Measurements from ENCODE around the gene FRAT2.

Gene FRAT2

GRCh38 chr10:97334370-97335175, at the start of gene FRAT2:
Gene FRAT2 (minus strand): TSS chr10:97334729. CDS start chr10:97334572, 157 bp downstream.
- DNase-seq, result peak; percentile 85

DNA sequence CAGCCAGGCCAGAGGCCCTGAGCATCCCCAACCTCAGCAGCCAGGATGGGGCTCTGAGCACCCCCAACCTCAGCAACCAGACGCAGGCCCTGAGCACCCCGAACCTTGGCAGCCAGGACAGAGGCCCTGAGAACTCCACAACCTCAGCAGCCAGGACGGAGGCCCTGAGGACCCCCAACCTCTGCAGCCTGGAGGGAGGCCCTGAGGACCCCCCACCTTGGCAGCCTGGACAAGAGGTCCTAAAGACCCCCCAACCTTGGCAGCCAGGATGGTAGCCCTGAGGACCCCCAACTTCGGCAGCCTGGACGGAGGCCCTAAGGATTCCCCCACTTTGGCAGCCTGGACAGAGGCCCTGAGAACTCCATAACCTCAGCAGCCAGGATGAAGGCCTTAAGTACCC, 49.6 kb upstream of the FRAT2 start:
- DNase-seq, result no peak

- no peak for DNase-seq
These were observed 48.6 kb upstream of the FRAT2 start for GRCh38 chr10:97383159-97383558.

DNA sequence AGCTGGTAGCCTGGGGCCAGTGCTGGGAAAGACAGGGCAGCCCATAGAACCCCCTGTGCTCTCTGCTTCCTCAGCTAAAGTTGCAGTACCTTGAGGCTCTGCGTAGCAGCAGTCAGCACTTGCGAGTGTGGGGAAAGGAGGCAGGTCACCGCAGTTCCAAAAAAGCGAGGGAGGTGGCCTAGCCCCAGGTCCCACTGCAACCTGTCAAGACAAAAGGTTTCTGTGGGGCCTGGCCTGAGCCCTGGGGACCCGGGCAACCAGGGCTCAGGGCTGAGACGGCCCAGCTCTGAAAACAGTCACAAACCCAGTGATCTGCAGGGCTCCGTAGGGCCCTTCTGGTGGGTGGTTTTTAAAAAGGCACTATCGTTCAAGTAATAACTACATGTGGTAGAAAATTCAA, 47.1 kb upstream of the FRAT2 start:
- no peak for DNase-seq

DNA sequence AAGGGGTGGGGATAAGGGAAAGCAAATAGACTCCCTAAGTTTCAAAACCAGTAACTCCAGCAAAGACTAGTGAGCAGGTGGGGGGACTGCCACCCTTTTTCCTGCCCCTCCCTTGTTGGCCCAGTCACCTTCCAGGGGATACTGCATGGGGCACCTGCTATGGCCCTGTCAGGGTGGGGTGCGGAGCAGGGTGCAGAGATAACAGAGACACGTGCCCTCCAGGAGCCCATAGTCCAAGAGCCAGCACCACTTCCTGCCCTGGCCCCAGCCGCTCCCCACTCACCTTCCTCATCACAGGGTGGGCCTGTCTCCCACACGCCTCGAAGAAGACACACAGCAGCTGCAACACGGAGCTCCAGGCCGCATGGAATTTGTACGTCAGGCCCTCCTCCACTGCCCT, 46.0 kb upstream of the FRAT2 start:
- DNase-seq, result no peak

DNA sequence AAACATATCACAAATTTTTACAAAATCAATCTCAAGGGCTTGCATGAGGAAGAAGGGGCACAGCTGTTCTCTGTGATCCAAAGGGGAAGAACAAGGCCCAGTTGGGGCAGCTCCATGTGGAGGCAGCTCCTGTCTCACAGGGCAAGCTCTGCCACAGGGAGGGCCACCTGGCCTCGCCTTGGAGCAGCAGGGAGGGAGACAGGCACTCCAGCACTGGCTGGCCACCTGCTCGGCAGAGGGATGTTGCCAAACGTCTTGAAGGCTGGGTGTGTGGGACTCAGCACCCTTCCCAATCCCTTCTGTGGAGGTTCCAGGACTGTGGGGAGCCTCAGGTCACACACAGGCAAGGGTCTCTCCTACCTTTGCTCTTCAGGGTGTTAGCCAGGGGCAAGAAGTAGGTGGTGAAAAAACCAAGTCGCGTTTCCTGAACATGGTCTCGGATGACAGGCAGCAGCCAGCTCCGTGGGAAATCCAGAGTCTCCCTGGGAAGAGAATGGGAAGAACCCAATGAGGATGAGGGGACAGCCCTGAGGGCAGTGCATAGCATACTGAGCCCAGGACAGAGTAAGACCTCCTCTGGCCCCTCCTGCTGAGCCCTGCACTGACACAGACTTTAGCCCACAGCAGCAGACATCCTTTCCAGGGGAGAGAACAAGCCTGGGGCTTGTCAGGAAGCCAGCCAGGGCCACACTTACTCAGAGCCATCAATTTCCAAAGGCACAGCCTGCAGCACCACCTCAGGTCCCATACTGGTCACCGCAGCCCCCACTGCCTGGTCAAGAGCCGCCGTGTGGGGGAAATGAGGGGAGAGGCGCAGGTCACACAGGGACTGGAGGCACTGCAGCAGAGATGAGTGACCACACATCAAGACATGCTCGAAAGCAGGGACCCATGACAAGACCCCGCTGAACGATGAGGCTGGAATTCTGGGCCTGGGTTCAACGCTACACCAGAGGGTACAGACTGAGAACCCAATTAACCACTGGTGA, 44.7 kb upstream of the FRAT2 start:
- no peak for DNase-seq

GRCh38 chr10:97376413-97376812, 41.9 kb upstream of the FRAT2 start:
- no peak for DNase-seq

- no peak for DNase-seq
These were observed 38.9 kb upstream of the FRAT2 start for GRCh38 chr10:97373456-97373855.

GRCh38 chr10:97372233-97372875, 37.8 kb upstream of the FRAT2 start:
- DNase-seq, result no peak

GRCh38 chr10:97371696-97372095, 37.2 kb upstream of the FRAT2 start:
- no peak for DNase-seq

DNA sequence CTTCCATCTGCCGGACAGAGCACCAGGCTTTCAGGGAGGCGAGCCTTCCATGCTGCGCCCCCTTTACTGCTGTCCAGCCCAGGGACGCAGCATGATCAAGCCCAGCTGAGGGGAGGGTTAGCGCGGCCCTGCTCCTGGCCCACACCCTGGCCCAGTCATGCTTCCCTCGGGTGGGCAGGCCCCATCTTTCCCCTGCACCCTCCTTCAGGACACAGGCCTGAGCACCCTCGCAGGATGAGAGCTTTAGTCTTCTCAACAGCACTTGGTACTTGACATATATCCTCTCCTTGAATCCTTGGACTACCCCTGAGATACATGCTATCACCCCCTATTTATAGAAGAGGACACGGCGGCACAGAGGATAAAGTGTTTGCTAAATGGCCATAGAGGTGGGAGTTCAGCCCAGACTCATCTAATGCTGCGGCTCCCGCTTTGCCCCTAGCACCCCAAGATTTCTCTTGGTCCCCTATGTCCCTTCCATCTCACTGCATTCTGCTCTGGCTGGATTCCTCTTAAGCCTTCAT, 32.7 kb upstream of the FRAT2 start:
- no peak for DNase-seq

DNA sequence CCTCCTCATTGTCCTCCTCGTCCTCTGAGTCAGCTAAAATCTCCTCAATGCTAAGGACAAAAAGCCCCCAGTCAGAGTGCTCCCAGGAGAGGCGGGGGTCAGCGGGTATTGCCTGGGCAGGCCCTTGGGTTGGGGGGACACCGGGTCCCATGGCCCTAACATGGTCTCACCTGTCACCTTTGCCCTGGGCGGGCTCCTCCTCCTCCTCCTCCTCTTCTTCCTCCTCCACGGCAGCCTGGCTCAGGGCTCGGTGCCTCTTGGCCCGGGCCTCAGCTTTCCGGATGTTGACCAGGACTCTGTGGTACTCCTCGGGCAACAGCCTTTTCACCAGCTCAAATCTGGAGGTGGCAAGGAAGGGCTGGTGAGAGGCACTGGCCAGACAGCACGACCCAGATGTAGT, 32.0 kb upstream of the FRAT2 start:
- no peak for DNase-seq

DNA sequence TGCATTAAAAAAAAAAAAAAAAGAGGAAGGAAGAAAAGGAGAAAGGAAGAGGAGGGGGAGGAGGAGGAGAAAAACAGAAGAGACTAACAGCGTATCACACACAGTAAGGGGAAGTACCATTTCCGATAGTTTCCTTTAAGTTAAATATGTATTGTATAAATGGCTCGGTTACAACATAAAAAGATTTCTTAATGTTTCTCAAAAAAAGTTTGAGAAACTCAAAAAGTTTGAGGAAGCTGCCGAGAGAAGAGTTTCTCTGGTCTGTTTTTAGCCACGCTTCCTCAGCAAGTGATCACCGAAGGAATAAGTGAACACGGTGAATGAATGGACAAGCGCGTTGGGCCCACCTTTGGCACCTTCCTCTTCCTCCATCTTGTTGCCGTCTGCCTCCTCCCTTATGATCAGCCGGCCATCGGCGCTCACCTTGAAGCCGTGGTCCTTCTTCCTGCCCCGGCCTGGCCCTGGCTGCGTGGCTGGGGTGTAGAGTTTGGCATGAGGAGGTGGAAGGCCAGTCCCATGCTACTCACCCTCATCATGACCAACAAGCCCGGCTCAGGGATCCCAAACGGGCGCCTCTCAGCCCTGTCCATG, 31.3 kb upstream of the FRAT2 start:
- DNase-seq, result no peak

DNA sequence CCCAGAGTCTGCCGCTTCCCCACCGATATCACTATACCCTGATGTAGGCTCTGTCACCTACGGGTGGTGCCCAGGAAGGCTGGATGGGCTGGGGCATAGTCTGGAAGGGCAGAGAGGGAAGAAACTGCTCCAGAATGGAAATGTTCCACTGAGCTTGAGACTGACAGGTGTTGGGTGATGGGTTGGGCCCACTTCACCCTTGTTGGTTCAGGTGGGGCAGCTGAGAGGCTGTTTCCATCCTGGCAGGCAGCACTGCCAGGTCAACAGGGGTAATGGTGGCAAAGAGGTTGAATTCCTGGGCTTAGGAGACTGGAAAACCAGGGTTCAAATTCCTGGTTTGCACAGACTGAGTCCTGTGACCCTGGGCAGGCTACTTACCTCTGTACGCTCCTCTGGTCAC, 28.5 kb upstream of the FRAT2 start:
- no peak for DNase-seq

DNA sequence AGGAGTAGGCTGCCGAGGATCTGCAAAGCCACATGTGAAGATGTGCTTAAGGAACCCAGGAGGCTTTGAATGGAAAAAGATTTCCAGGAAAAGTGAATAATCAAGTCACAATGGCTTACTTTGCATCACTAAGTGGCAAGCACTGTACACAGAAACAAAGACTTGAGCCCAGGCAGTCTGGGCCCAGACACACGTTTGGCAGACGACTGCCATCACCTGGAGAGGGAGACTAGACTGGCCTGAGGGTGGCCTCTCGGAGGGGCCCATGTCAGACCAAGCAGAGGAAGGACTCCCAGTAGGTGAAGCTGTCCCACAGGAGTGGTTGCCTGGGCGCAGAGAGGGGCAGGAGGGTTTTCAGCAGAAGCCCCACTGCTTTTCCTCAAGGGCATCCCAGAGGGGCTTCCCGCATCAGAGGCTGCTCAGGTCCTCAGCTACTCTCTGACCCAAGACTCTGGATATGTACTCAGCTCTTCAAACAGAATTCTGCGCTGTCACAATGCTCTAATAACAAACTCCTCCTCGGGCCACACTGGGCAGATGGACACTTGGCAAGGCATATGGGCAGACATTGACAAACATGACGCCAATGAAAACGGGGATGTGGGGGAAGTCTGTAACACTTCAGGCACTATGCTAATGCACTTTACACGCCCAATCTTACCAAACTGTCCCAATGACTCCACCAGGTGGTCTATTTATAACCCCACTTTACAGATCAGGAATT, 27.9 kb upstream of the FRAT2 start:
- no peak for DNase-seq

DNA sequence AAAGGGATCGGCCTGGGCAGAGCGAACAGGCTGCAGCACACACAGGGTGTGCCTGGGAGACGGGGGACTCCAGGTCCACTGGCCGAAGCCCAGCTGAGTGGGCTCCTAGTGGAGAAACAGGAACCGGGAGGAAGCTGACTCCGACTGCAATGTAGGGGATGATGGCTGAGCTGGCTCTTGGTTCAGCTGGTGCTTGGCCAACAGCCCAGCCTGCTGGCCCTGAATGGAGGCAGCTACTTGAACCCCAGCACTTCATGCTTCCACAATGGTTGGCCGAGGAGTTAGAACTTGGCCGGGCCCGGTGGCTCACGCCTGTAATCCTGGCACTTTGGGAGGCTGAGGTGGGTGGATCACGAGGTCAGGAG, 27.0 kb upstream of the FRAT2 start:
- DNase-seq, result no peak

DNA sequence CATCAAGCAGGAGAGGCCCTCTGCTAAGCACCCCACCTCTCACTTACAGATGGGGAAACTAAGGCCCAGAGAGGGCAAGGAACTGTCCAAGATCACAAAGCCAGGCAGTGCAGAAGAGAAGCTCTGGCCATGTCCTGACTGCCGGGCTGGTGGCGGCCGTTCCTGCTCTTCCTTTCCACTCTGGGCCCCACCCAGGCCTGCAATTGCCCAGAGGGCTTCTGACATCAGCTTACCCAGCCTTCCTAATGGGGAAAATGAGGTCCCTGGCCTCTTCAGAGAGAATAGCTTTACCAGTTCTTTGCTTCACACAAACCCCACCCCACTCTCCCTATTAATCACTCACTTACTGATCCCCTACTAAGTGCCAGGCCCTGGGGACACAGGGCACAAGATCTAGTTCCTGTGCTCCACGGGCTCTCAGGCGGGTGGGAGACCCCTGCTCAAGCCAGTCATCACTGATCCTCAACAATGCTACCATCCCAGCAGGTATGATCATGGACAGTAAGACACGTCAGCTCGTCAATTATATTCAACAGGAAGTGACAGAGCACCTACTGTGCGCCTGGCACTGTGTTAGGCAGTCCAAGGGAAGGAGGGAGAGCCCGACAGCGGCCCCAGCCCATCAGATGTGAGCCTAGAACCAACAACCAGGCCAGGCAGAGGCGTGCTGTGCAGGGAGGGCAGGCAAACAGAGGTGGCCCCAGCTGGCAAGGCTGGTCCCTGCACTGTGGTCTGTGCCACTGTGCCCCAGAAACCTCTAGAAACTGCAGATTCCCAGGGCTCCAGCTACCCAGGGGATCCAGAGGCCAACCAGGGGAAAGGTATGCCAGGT, 26.4 kb upstream of the FRAT2 start:
- DNase-seq, result no peak

DNA sequence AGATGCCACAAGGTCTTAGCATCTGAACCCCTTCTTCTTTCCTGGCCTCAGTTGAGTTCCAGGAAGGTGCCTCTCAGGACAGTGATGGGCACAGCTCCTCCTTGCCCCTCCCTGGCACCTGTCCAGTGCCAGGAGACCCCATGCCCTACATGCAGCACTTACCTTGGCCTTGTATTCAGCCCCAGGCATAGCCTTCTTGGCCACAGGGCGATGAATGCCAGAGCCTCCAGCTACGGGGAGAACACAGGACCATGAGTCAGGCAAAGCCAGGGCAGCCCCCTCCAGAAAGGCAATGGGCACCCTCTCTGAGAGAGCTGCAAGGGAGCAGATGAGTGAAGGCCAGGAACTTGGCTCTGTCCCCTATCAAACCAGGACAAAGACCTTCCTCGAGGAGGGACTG, 24.3 kb upstream of the FRAT2 start:
- no peak for DNase-seq

DNA sequence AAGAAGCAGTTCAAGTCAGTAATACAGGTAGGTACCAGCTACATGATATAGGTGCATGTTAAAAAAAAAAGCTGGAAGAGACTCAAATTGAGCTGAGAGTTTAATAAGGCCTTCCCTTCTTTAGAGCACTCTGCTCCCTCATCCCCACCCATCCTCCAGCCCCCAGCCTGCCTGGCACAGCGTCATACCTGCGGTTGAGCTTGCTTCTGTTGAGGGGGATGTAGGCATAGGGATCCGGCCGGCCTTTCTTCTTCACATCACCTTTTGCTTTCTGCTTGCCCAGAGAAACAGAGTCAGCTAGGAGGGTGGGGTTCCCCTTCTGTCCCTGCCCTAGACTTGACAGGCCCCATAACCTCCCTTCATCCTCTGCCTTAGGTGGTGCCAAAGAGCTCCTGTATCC, 23.8 kb upstream of the FRAT2 start:
- DNase-seq, result no peak

DNA sequence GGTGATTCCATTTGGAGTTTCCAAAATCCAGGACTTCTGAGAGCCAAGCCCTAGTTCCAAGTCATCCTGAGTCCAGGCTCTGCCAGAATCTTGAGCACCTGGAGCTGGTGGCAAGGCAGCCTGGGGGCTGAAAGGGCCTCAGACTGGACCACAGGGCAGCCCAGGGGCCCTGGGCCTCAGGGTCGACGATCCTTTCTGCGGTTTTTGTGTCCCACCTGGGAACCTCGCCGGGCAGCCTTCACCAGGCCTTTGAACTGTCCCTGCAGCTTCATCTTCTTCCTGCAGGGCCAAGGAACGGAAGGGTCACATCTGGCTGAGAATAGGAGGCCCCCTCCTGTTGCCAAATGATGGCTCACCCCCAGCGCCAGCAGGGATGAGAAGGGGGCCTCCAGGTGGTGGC, 22.4 kb upstream of the FRAT2 start:
- DNase-seq, result no peak

- no peak for DNase-seq
These were observed 21.9 kb upstream of the FRAT2 start for GRCh38 chr10:97356318-97356914.

All from NCI-H1436 (cell line).